Cardiac fibroblast (primary cell): ENCODE data around the gene MARCO.
"Not testable (repeated sequence)": the region's sequence is repeated elsewhere in the genome, so short reads cannot be mapped to it uniquely, and the experiment has no call there.

Experiments used
- DNase-seq, 2 donors: peaks; one replicate each; pipeline versions ENCODE4 v3.0.0 to v3.0.0-alpha.2; 2010; ENCODE audit warnings: low read depth in 2 of 2
- H3K4me3 ChIP-seq, 2 donors: replicated peaks in 1 of 2; 1 replicate in 1 of 2; 2 replicates in 1 of 2; pipeline ENCODE4 v1.5.1; 2011; ENCODE audit warnings: low read depth in 2 of 2, low read length in 2 of 2, mild to moderate bottlenecking in 2 of 2, moderate library complexity in 1 of 2
- CTCF ChIP-seq: IDR thresholded peaks from one replicate; pipeline ENCODE4 v1.5.1; 2011; ENCODE audit warnings: low read depth, mild to moderate bottlenecking, low read length, inconsistent platforms

The MARCO gene

GRCh38 chr2:119029297-119029696, 87.3 kb downstream of the MARCO start:
- H3K4me3 ChIP-seq: no peak overlapping the region
- TF ChIP-seq CTCF: no peak
- no peak for DNase-seq

GRCh38 chr2:119037922-119038321, 95.9 kb downstream of the MARCO start:
- not testable (repeated sequence) for H3K4me3 ChIP-seq, DNase-seq

- no peak overlapping the region for H3K4me3 ChIP-seq
- no peak for DNase-seq
- TF ChIP-seq CTCF: no peak
These were observed 98.7 kb downstream of the MARCO start for GRCh38 chr2:119040730-119041129.
